Panc1 (cell line): ENCODE data around the gene ZFYVE27.

Experiments
- CTCF ChIP-seq: fragments of 450-650 bp; IDR thresholded peaks from 2 replicates; pipeline ENCODE4 v1.5.1; 2017; ENCODE audit warnings: mild to moderate bottlenecking
- SIN3A ChIP-seq: IDR thresholded peaks from 2 replicates; pipeline ENCODE4 v1.6.1; 2012; ENCODE audit warnings: low read depth, mild to moderate bottlenecking, low read length, moderate library complexity, borderline replicate concordance; ENCODE audit not compliant: insufficient read depth

- TF ChIP-seq SIN3A (no peak), CTCF (no peak)
Measured at GRCh38 chr10:97785731-97786130, 48.8 kb downstream of the ZFYVE27 start.
